Muscle layer of duodenum (tissue), 2 donors: ENCODE data around the gene NXN.

Experiments used
- H3K27ac ChIP-seq: one replicate; pipeline ENCODE4 v1.7.0; 2013; ENCODE audit warnings: mild to moderate bottlenecking, low read length
- H3K27me3 ChIP-seq: one replicate; pipeline ENCODE4 v1.7.0; 2013; ENCODE audit warnings: low read depth, mild to moderate bottlenecking, control low read depth, low read length
- H3K36me3 ChIP-seq, 2 donors: one replicate each; pipeline ENCODE4 v1.7.0; 2013; ENCODE audit warnings: low read length in 2 of 2, control low read depth in 1 of 2, mild to moderate bottlenecking in 1 of 2; ENCODE audit not compliant: insufficient read depth in 2 of 2, control insufficient read depth in 1 of 2
- H3K4me1 ChIP-seq, 2 donors: one replicate each; pipeline ENCODE4 v1.7.0; 2013; ENCODE audit warnings: low read length in 2 of 2, mild to moderate bottlenecking in 2 of 2, control low read depth in 1 of 2, moderate library complexity in 1 of 2; ENCODE audit not compliant: insufficient read depth in 2 of 2, control insufficient read depth in 1 of 2
- H3K4me3 ChIP-seq, 2 donors: one replicate each; pipeline ENCODE4 v1.7.0; 2013; ENCODE audit warnings: low read length in 2 of 2, low read depth in 1 of 2, mild to moderate bottlenecking in 1 of 2
- H3K9me3 ChIP-seq, 2 donors: one replicate each; pipeline ENCODE4 v1.7.0; 2013; ENCODE audit warnings: low read length in 2 of 2, control low read depth in 1 of 2, mild to moderate bottlenecking in 1 of 2; ENCODE audit not compliant: control insufficient read depth in 1 of 2
- donor health status: healthy.

Gene NXN

GRCh38 chr17:951325-952132, 28.0 kb downstream of the NXN start:
- H3K4me3 ChIP-seq: no peak overlapping the region
- H3K9me3 ChIP-seq: no peaks in the 10 kb centered on the region
- H3K4me1 ChIP-seq: peaks cover 4 to 26% of the 10 kb centered on the region in 2 donors
- H3K27me3 ChIP-seq: no peaks in the 10 kb centered on the region
- no peaks in the 10 kb centered on the region for H3K36me3 ChIP-seq
- H3K27ac ChIP-seq: peak overlapping the region; percentile 63

- H3K27ac ChIP-seq: peak overlapping the region; percentile 56
- H3K9me3 ChIP-seq: no peaks in the 10 kb centered on the region
- peaks cover 3 to 28% of the 10 kb centered on the region in 2 donors for H3K4me1 ChIP-seq
- no peak overlapping the region for H3K4me3 ChIP-seq
- no peaks in the 10 kb centered on the region for H3K27me3 ChIP-seq
- H3K36me3 ChIP-seq: no peaks in the 10 kb centered on the region
Measured at GRCh38 chr17:949623-950303, 29.8 kb downstream of the NXN start.

- H3K4me3 ChIP-seq: no peak overlapping the region
- H3K27me3 ChIP-seq: no peaks in the 10 kb centered on the region
- H3K4me1 ChIP-seq: peaks cover 0 to 21% of the 10 kb centered on the region in 2 donors
- H3K27ac ChIP-seq: no peak overlapping the region
- H3K36me3 ChIP-seq: no peaks in the 10 kb centered on the region
- no peaks in the 10 kb centered on the region for H3K9me3 ChIP-seq
Measured at GRCh38 chr17:948284-948852, 31.2 kb downstream of the NXN start.

- Histone ChIP-seq H3K27ac (no peak overlapping the region), H3K27me3 (no peaks in the 10 kb centered on the region), H3K36me3 (no peaks in the 10 kb centered on the region), H3K4me1 (peaks cover 0 to 24% of the 10 kb centered on the region in 2 donors), H3K4me3 (no peak overlapping the region), H3K9me3 (no peaks in the 10 kb centered on the region)
Measured at GRCh38 chr17:946510-947236, 32.9 kb downstream of the NXN start.

GRCh38 chr17:945672-946071, 33.9 kb downstream of the NXN start:
- H3K4me3 ChIP-seq: no peak overlapping the region
- no peaks in the 10 kb centered on the region for H3K36me3 ChIP-seq
- H3K27me3 ChIP-seq: no peaks in the 10 kb centered on the region
- peaks cover 0 to 18% of the 10 kb centered on the region in 2 donors for H3K4me1 ChIP-seq
- no peak overlapping the region for H3K27ac ChIP-seq
- H3K9me3 ChIP-seq: no peaks in the 10 kb centered on the region

- no peaks in the 10 kb centered on the region for H3K27me3 ChIP-seq
- H3K4me1 ChIP-seq: peaks cover 0 to 9% of the 10 kb centered on the region in 2 donors
- no peaks in the 10 kb centered on the region for H3K9me3 ChIP-seq
- H3K27ac ChIP-seq: peak overlapping the region; percentile 0
- no peaks in the 10 kb centered on the region for H3K36me3 ChIP-seq
- no peak overlapping the region for H3K4me3 ChIP-seq
Measured at GRCh38 chr17:944266-944826, 35.2 kb downstream of the NXN start.

- Histone ChIP-seq H3K27me3 (no peaks in the 10 kb centered on the region), H3K4me3 (no peak overlapping the region), H3K36me3 (no peaks in the 10 kb centered on the region), H3K9me3 (no peaks in the 10 kb centered on the region), H3K4me1 (no peaks in the 10 kb centered on the region), H3K27ac (no peak overlapping the region)
Measured at GRCh38 chr17:935485-935884, 44.1 kb downstream of the NXN start.

- no peak overlapping the region for H3K4me3 ChIP-seq
- no peaks in the 10 kb centered on the region for H3K4me1 ChIP-seq
- H3K9me3 ChIP-seq: no peaks in the 10 kb centered on the region
- no peaks in the 10 kb centered on the region for H3K36me3 ChIP-seq
- H3K27ac ChIP-seq: peak overlapping the region; percentile 81
- no peaks in the 10 kb centered on the region for H3K27me3 ChIP-seq
Measured at GRCh38 chr17:933312-934073, 46.1 kb downstream of the NXN start.

- H3K9me3 ChIP-seq: no peaks in the 10 kb centered on the region
- H3K27ac ChIP-seq: no peak overlapping the region
- no peak overlapping the region for H3K4me3 ChIP-seq
- H3K36me3 ChIP-seq: no peaks in the 10 kb centered on the region
- H3K27me3 ChIP-seq: no peaks in the 10 kb centered on the region
- peaks cover 4 to 8% of the 10 kb centered on the region in 2 donors for H3K4me1 ChIP-seq
Measured at GRCh38 chr17:930258-930657, 49.3 kb downstream of the NXN start.

GRCh38 chr17:929586-929985, 50.0 kb downstream of the NXN start:
- Histone ChIP-seq H3K27me3 (no peaks in the 10 kb centered on the region), H3K27ac (no peak overlapping the region), H3K4me1 (peaks cover 4 to 8% of the 10 kb centered on the region in 2 donors)

More at GRCh38 chr17:929586-929985, 50.0 kb downstream of the NXN start:
- H3K4me3 ChIP-seq: no peak overlapping the region
- no peaks in the 10 kb centered on the region for H3K9me3 ChIP-seq
- no peaks in the 10 kb centered on the region for H3K36me3 ChIP-seq
